Naive thymus-derived CD4-positive, alpha-beta T cell (primary cell): ENCODE results near the gene CMIP. TPM values are rescaled to one million over a fixed set of nuclear protein-coding genes. Genes with fewer than 3 reads are reported as not detected.
A peak's percentile ranks its signal among the peaks of the same experiment; 100 is the strongest.

Experiments used
- ATAC-seq: fragments of 150-1000 bp; cut with Tn5 transposase; 2 replicates; pipeline ENCODE4 v1.10.0; 2021; ENCODE audit warnings: mild to moderate bottlenecking, moderate library complexity
- CTCF ChIA-PET: fragments of 350-600 bp; sonication (Branson Sonifier 250); formaldehyde crosslinking; loops from one replicate; lab custom pipeline; 2021; ENCODE audit warnings: antibody characterized with exemption; lab: Charles Lee
- POLR2A ChIA-PET: fragments of 350-600 bp; sonication (Branson Sonifier 250); formaldehyde crosslinking; loops from one replicate; lab custom pipeline; 2021; ENCODE audit warnings: antibody characterized with exemption, inconsistent platforms; lab: Charles Lee
- DNase-seq, 9 donors: peaks; one replicate each; pipeline versions ENCODE4 v3.0.0 to v3.0.0-alpha.2; 2020 to 2022; ENCODE audit warnings: mixed read lengths in 1 of 9
- H3K27ac ChIP-seq: one replicate; pipeline ENCODE4 v1.7.0; 2013; ENCODE audit warnings: mild to moderate bottlenecking, low read depth, low read length, moderate library complexity
- H3K27me3 ChIP-seq, 2 donors: one replicate each; pipeline ENCODE4 v1.7.0; 2013; ENCODE audit warnings: low read length in 2 of 2, mild to moderate bottlenecking in 2 of 2, moderate library complexity in 2 of 2; ENCODE audit not compliant: control insufficient read depth in 2 of 2, insufficient read depth in 2 of 2
- H3K36me3 ChIP-seq, 3 experiments: 1 replicate in 2 of 3; 2 replicates in 1 of 3; pipeline ENCODE4 v1.7.0; 2013; ENCODE audit warnings: low read length in 3 of 3, mild to moderate bottlenecking in 3 of 3, moderate library complexity in 1 of 3; ENCODE audit not compliant: insufficient read depth in 3 of 3, control insufficient read depth in 2 of 3
- H3K4me1 ChIP-seq, 2 donors: one replicate each; pipeline ENCODE4 v1.7.0; 2013; ENCODE audit warnings: low read length in 2 of 2, mild to moderate bottlenecking in 2 of 2, moderate library complexity in 1 of 2; ENCODE audit not compliant: control insufficient read depth in 2 of 2, insufficient read depth in 2 of 2
- H3K4me3 ChIP-seq: 2 replicates; pipeline ENCODE4 v1.7.0; 2013; ENCODE audit warnings: mild to moderate bottlenecking, low read length
- H3K9me3 ChIP-seq, 3 experiments: 1 replicate in 2 of 3; 2 replicates in 1 of 3; pipeline ENCODE4 v1.7.0; 2013; ENCODE audit warnings: low read length in 3 of 3; ENCODE audit not compliant: control insufficient read depth in 2 of 3
- H3K27ac Mint-ChIP-seq, 9 donors: one replicate each; pipeline ENCODE4 v1.8.0; 2020 to 2022; ENCODE audit warnings: mixed read lengths in 9 of 9, mild to moderate bottlenecking in 8 of 9, moderate library complexity in 5 of 9, inconsistent platforms in 2 of 9
- H3K27me3 Mint-ChIP-seq, 5 donors: one replicate each; pipeline ENCODE4 v1.8.0; 2021 to 2022; ENCODE audit warnings: mixed read lengths in 5 of 5, mild to moderate bottlenecking in 1 of 5
- H3K36me3 Mint-ChIP-seq, 5 donors: one replicate each; pipeline ENCODE4 v1.8.0; 2020 to 2022; ENCODE audit warnings: mixed read lengths in 5 of 5, mild to moderate bottlenecking in 3 of 5, inconsistent platforms in 1 of 5
- H3K4me1 Mint-ChIP-seq, 7 donors: one replicate each; pipeline ENCODE4 v1.8.0; 2020 to 2022; ENCODE audit warnings: mixed read lengths in 7 of 7, mild to moderate bottlenecking in 3 of 7, inconsistent platforms in 1 of 7
- H3K4me3 Mint-ChIP-seq, 10 donors: one replicate each; pipeline ENCODE4 v1.8.0; 2020 to 2022; ENCODE audit warnings: mild to moderate bottlenecking in 10 of 10, mixed read lengths in 10 of 10, moderate library complexity in 6 of 10, inconsistent platforms in 2 of 10
- H3K9me3 Mint-ChIP-seq, 11 donors: one replicate each; pipeline ENCODE4 v1.8.0; 2020 to 2022; ENCODE audit warnings: mixed read lengths in 11 of 11, mild to moderate bottlenecking in 4 of 11, inconsistent platforms in 1 of 11, moderate library complexity in 1 of 11
- intact Hi-C, 2 donors: fragments of 100-400 bp; cut with micrococcal nuclease; formaldehyde crosslinking; loops; one replicate each; pipeline ENCODE4 v1.15.1; 2023
- polyA plus RNA-seq, 2 donors: library from polyadenylated mRNA; unstranded; fragments of 300-500 nt; fragmentation: Illumina TruSeq; gene quantifications; one replicate each; pipeline ENCODE4 v1.2.3, GENCODE V29; 2021
- total RNA-seq, 6 experiments: library from RNA in 5 of 6; stranded (reverse) in 5 of 6; gene quantifications; 1 replicate in 5 of 6; 2 replicates in 1 of 6; pipeline ENCODE4 v1.2.3 and lab custom pipeline; 2021 to 2026

CMIP gene
- total and polyA plus RNA-seq, 7 experiments from 2014 or later = 0.66 to 75.4 (median 34.3) TPM

- H3K4me1 Mint-ChIP-seq = peaks cover 7 to 38% (median 18%) of the 10 kb centered on the region in 7 donors
Observed at GRCh38 chr16:81562926-81563325, 118.3 kb downstream of the CMIP start.

DNA sequence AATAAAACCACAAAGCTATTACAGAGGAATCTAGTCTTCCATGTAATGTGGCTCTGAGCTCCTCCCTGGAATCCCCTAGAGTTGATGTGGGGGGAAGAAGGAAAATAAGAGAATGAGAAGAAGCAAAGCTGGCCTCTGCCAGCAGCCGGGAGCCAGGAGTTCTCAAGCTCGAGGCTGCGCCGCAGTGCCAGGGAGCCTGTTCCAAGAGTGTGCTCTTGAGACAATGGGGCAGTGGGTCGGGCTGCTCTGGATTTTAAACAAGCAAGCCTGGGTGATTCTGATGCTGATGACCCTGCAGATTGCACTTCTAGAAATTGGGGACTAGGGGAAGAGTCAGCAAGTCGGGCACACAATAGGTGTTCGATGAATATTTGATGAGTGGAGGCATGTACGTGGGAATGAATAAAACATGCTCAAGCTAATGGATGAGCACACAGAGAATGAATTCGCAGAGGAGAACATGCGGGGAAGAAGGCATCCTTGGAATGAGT is 119.9 kb downstream of the CMIP start:
- no peak for ATAC-seq
- Histone ChIP-seq H3K36me3 (peaks cover 0 to 8% (median 0%) of the 10 kb centered on the region in 3 experiments), H3K9me3 (no peaks in the 10 kb centered on the region), H3K27me3 (no peaks in the 10 kb centered on the region), H3K4me1 (no peaks in the 10 kb centered on the region), H3K27ac (no peak overlapping the region), H3K4me3 (no peak overlapping the region)
- ChIA-PET CTCF (no interaction called here), POLR2A (no interaction called here)
- H3K9me3 Mint-ChIP-seq = peaks cover 0 to 3% (median 0%) of the 10 kb centered on the region in 11 donors
- no peaks in the 10 kb centered on the region for H3K27me3 Mint-ChIP-seq
- H3K4me1 Mint-ChIP-seq = peaks cover 8 to 31% (median 21%) of the 10 kb centered on the region in 7 donors
- H3K4me3 Mint-ChIP-seq = no peak overlapping the region
- H3K27ac Mint-ChIP-seq = peak overlapping the region in 4 of 9 donors; percentile 3 to 68 (median 12)
- DNase-seq = no peak
- peaks cover 3 to 25% (median 5%) of the 10 kb centered on the region in 5 donors for H3K36me3 Mint-ChIP-seq
- intact Hi-C loops = no loop called here

More at GRCh38 chr16:81562926-81563325, 118.3 kb downstream of the CMIP start:
- H3K27me3 ChIP-seq = no peaks in the 10 kb centered on the region
- peaks cover 3 to 23% (median 5%) of the 10 kb centered on the region in 5 donors for H3K36me3 Mint-ChIP-seq
- no peaks in the 10 kb centered on the region for H3K27me3 Mint-ChIP-seq
- H3K27ac Mint-ChIP-seq = no peak overlapping the region
- H3K4me3 Mint-ChIP-seq = no peak overlapping the region
- DNase-seq (no peak), ATAC-seq (no peak)
- no peak overlapping the region for H3K27ac ChIP-seq
- POLR2A ChIA-PET = interaction anchor here (0.5 kb wide), 1 partner anchor 136 kb away, joined by 3 read pairs; no protein-coding TSS in a partner anchor
- CTCF ChIA-PET = no interaction called here
- H3K4me1 ChIP-seq = no peaks in the 10 kb centered on the region
- H3K9me3 ChIP-seq = no peaks in the 10 kb centered on the region
- H3K36me3 ChIP-seq = peaks cover 0 to 8% (median 0%) of the 10 kb centered on the region in 3 experiments
- no peak overlapping the region for H3K4me3 ChIP-seq
- intact Hi-C loops = no loop called here
- peaks cover 0 to 3% (median 0%) of the 10 kb centered on the region in 11 donors for H3K9me3 Mint-ChIP-seq

DNA sequence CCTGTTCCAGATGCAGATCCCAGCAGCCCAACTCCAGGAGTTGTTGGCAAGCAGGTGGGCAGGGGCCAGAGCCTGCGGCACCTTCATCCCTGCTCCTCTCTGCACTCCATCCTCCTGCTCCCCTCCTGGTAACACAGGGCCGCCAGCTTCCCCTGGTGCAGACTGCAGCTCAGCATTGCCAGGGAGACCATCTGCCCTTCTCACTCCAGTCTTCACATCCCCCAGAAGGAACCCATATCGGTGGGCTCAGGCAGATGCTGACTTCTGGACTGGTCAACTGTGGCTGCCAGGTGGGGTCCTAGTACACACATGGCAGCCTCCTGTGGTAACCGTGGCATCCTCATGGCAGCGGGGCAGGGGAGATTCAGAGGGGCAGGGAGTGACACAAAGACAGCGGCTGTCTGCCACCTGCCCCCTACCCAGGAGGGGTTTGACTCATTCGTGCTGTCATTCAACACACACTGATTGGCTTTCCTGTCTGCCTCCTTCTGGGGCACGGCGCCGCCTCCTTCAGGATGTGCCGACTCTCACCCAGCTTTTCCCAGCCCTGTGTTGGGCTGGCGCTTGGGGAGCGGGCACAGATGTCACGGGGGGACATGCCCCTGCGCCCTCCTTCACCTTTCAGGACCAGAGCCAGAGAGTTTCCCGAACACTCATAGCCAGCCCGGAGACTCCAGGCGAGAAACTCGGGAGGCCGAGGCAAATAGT is 120.9 kb downstream of the CMIP start:
- DNase-seq (no peak), ATAC-seq (no peak)
- Mint-ChIP-seq H3K27me3 (no peaks in the 10 kb centered on the region), H3K36me3 (peaks cover 3 to 25% (median 5%) of the 10 kb centered on the region in 5 donors), H3K4me3 (no peak overlapping the region), H3K9me3 (peaks cover 0 to 3% (median 0%) of the 10 kb centered on the region in 11 donors), H3K27ac (peak overlapping the region in 1 of 9 donors; percentile 32), H3K4me1 (peaks cover 8 to 35% (median 21%) of the 10 kb centered on the region in 7 donors)
- Histone ChIP-seq H3K4me1 (no peaks in the 10 kb centered on the region), H3K27ac (no peak overlapping the region), H3K27me3 (no peaks in the 10 kb centered on the region), H3K36me3 (peaks cover 0 to 8% (median 0%) of the 10 kb centered on the region in 3 experiments), H3K4me3 (no peak overlapping the region), H3K9me3 (no peaks in the 10 kb centered on the region)
- POLR2A ChIA-PET = no interaction called here
- intact Hi-C loops = no loop called here
- CTCF ChIA-PET = no interaction called here

- peaks cover 0 to 8% (median 0%) of the 10 kb centered on the region in 3 experiments for H3K36me3 ChIP-seq
- POLR2A ChIA-PET = no interaction called here
- Mint-ChIP-seq H3K4me1 (peaks cover 8 to 30% (median 21%) of the 10 kb centered on the region in 7 donors), H3K27ac (peak overlapping the region in 1 of 9 donors; percentile 48), H3K4me3 (no peak overlapping the region), H3K27me3 (no peaks in the 10 kb centered on the region), H3K9me3 (peaks cover 0 to 3% (median 0%) of the 10 kb centered on the region in 11 donors), H3K36me3 (peaks cover 3 to 22% (median 5%) of the 10 kb centered on the region in 5 donors)
- no peak for DNase-seq
- no peaks in the 10 kb centered on the region for H3K9me3 ChIP-seq
- CTCF ChIA-PET = no interaction called here
- no peaks in the 10 kb centered on the region for H3K4me1 ChIP-seq
- H3K27ac ChIP-seq = no peak overlapping the region
- no peak overlapping the region for H3K4me3 ChIP-seq
- ATAC-seq = no peak
- intact Hi-C loops = no loop called here
- H3K27me3 ChIP-seq = no peaks in the 10 kb centered on the region
Observed at GRCh38 chr16:81566086-81567007, 121.7 kb downstream of the CMIP start.

- intact Hi-C loops = no loop called here
- no peak overlapping the region for H3K4me3 Mint-ChIP-seq
- ChIA-PET CTCF (no interaction called here), POLR2A (no interaction called here)
- peaks cover 3 to 17% (median 5%) of the 10 kb centered on the region in 5 donors for H3K36me3 Mint-ChIP-seq
- DNase-seq (no peak), ATAC-seq (no peak)
- H3K27ac ChIP-seq = no peak overlapping the region
- no peak overlapping the region for H3K4me3 ChIP-seq
- no peak overlapping the region for H3K27ac Mint-ChIP-seq
- H3K36me3 ChIP-seq = peaks cover 0 to 8% (median 0%) of the 10 kb centered on the region in 3 experiments
- no peaks in the 10 kb centered on the region for H3K27me3 ChIP-seq
- H3K9me3 ChIP-seq = no peaks in the 10 kb centered on the region
- peaks cover 0 to 3% (median 0%) of the 10 kb centered on the region in 11 donors for H3K9me3 Mint-ChIP-seq
- H3K4me1 Mint-ChIP-seq = peaks cover 8 to 28% (median 16%) of the 10 kb centered on the region in 7 donors
- no peaks in the 10 kb centered on the region for H3K4me1 ChIP-seq
- no peaks in the 10 kb centered on the region for H3K27me3 Mint-ChIP-seq
Observed at GRCh38 chr16:81567087-81567486, 122.5 kb downstream of the CMIP start.

DNA sequence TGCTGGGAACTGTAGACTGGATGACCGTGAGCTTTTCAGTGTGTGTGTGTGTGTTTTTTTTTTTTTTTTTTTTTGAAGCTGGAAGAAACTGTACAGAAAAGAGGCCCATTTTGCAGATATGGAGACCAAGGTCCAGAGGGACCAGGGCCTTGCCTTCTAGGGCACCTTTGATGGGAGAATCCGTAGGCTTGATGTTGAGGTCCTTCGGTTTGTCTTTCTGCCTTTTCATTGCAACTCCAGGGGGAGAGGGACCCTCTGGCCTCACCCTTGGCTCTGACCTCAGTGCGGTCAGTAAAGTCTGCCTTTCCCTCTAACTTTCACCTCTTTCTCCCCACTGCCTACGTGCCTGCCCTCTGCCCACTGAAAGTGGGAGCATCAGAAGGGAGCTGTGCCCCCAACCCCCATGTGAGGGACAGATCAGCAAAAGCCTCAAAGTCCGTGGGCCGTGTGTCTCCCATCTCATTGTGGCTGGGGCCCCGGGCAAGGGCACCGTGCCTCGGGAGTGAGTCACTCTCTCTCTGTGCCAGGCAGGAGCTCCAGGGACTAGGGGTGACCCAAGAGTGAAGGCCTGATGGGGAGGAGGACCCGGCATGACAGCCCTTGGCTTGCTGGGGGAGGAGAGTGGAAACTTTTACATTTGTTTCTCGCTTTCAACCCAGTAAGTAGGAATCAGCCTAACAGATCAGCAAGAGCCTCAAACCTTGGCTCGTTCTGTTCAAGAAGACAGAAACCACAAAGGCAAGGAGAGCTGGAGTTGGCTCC is 123.6 kb downstream of the CMIP start:
- Histone ChIP-seq H3K4me1 (no peaks in the 10 kb centered on the region), H3K36me3 (peaks cover 0 to 7% (median 0%) of the 10 kb centered on the region in 3 experiments), H3K27me3 (no peaks in the 10 kb centered on the region), H3K27ac (no peak overlapping the region), H3K4me3 (no peak overlapping the region), H3K9me3 (no peaks in the 10 kb centered on the region)
- H3K9me3 Mint-ChIP-seq = peaks cover 0 to 3% (median 0%) of the 10 kb centered on the region in 11 donors
- DNase-seq (peak in 1 of 9 donors; percentile 57), ATAC-seq (no peak)
- ChIA-PET CTCF (no interaction called here), POLR2A (no interaction called here)
- H3K36me3 Mint-ChIP-seq = peaks cover 3 to 14% (median 5%) of the 10 kb centered on the region in 5 donors
- intact Hi-C loops = no loop called here
- no peaks in the 10 kb centered on the region for H3K27me3 Mint-ChIP-seq
- no peak overlapping the region for H3K4me3 Mint-ChIP-seq
- peaks cover 8 to 30% (median 17%) of the 10 kb centered on the region in 7 donors for H3K4me1 Mint-ChIP-seq
- peak overlapping the region in 1 of 9 donors; percentile 28 for H3K27ac Mint-ChIP-seq
